Measurements from ENCODE around the gene ACSL5.

DNA sequence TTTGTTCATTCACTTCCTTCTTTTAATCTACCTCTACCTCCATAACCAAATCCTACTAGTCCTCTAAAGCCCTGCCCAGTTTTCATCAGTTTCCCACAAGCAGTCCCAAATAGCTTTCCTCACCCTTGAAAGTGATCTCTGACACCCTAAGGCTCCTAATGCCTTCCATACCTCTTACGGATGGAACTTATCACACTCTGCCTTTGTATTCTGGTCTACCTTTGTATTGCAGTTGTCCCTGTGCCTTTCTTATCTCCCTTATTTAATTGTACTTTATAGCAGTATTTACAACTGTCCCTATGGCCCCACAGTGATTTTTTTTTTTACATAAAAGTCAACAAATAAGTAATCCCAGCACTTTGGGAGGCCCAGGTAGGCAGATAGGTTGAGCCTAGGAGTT is 33.8 kb downstream of the ACSL5 start:
- TF ChIP-seq CTCF (IDR thresholded peaks at IDR 0.05; ENCODE audit: extremely low read depth in 1 of 2, insufficient read depth in 1 of 2, low read depth in 1 of 2, low read length in 2 of 2) (no peak), POLR2A (IDR thresholded peaks at IDR 0.05; ENCODE audit: low read depth, low read length) (no peak), EZH2 (IDR thresholded peaks at IDR 0.05; ENCODE audit: borderline replicate concordance, low read depth, low read length, severe bottlenecking) (no peak), POLR2AphosphoS5 (IDR thresholded peaks at IDR 0.05; ENCODE audit: insufficient read depth, low read depth, low read length) (no peak), MYC (IDR thresholded peaks at IDR 0.05; ENCODE audit: low read depth, low read length) (no peak), FOS (IDR thresholded peaks at IDR 0.05; ENCODE audit: borderline replicate concordance, insufficient read depth, low read length) (no peak)

Data from endothelial cell of umbilical vein (primary cell).